ENCODE data around the gene CELF5.

Gene CELF5

DNA sequence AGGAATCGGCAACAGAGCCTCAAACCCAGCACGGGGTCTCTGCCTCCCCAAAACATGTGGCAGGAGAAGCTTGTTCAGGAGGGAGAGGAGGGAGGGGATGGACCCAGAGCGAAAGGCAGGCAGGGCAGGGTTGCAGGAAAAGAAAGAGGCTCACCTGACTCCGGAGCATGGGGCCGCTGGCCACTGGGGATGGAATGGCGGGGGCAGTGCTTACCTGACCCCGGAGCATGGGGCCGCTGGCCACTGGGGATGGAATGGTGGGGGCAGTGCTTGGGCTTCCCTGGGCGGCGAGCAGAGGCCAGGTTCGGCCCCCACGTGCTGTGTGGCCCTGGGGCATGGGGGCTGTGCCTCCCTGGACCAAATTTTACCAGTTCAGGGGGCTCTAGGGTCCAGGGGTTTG is 13.3 kb upstream of the CELF5 start:
- ChIA-PET POLR2A (no interaction called here), CTCF (interaction anchor here (0.6 to 2.7 kb wide), 7 partner anchors 14 to 1779 kb away, joined by 3 to 12 read pairs (median 3); partner anchors contain the start of gene CELF5)
- no peak for TF ChIP-seq OVOL3 (tag by site-specific recombination; IDR thresholded peaks at IDR 0.05)
- no peak for TF ChIP-seq GLI4 (tag by site-specific recombination; IDR thresholded peaks at IDR 0.05)
- no peak for TF ChIP-seq OSR2 (tag by site-specific recombination; IDR thresholded peaks at IDR 0.05)
- TF ChIP-seq, protein P1, sequence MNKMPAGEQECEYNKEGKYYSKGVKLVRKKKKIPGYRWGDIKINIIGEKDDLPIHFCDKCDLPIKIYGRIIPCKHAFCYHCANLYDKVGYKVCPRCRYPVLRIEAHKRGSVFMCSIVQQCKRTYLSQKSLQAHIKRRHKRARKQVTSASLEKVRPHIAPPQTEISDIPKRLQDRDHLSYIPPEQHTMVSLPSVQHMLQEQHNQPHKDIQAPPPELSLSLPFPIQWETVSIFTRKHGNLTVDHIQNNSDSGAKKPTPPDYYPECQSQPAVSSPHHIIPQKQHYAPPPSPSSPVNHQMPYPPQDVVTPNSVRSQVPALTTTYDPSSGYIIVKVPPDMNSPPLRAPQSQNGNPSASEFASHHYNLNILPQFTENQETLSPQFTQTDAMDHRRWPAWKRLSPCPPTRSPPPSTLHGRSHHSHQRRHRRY (tag by site-specific recombination; IDR thresholded peaks at IDR 0.05), result no peak
- TF ChIP-seq, protein P2, sequence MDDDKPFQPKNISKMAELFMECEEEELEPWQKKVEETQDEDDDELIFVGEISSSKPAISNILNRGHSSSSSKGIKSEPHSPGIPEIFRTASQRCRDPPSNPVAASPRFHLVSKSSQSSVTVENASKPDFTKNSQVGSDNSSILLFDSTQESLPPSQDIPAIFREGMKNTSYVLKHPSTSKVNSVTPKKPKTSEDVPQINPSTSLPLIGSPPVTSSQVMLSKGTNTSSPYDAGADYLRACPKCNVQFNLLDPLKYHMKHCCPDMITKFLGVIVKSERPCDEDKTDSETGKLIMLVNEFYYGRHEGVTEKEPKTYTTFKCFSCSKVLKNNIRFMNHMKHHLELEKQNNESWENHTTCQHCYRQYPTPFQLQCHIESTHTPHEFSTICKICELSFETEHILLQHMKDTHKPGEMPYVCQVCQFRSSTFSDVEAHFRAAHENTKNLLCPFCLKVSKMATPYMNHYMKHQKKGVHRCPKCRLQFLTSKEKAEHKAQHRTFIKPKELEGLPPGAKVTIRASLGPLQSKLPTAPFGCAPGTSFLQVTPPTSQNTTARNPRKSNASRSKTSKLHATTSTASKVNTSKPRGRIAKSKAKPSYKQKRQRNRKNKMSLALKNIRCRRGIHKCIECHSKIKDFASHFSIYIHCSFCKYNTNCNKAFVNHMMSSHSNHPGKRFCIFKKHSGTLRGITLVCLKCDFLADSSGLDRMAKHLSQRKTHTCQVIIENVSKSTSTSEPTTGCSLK (tag by site-specific recombination; IDR thresholded peaks at IDR 0.05), result no peak
- no peak for TF ChIP-seq ZNF571 (tag by site-specific recombination; IDR thresholded peaks at IDR 0.05)
- no peak for TF ChIP-seq ZNF76 (tag by site-specific recombination; IDR thresholded peaks at IDR 0.05; ENCODE audit: borderline replicate concordance, low read depth)
- no peak for TF ChIP-seq ZFHX2 (tag by site-specific recombination; conservative IDR thresholded peaks at IDR 0.05)
- TF ChIP-seq, protein P3, sequence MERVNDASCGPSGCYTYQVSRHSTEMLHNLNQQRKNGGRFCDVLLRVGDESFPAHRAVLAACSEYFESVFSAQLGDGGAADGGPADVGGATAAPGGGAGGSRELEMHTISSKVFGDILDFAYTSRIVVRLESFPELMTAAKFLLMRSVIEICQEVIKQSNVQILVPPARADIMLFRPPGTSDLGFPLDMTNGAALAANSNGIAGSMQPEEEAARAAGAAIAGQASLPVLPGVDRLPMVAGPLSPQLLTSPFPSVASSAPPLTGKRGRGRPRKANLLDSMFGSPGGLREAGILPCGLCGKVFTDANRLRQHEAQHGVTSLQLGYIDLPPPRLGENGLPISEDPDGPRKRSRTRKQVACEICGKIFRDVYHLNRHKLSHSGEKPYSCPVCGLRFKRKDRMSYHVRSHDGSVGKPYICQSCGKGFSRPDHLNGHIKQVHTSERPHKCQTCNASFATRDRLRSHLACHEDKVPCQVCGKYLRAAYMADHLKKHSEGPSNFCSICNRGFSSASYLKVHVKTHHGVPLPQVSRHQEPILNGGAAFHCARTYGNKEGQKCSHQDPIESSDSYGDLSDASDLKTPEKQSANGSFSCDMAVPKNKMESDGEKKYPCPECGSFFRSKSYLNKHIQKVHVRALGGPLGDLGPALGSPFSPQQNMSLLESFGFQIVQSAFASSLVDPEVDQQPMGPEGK (tag by site-specific recombination; IDR thresholded peaks at IDR 0.05), result no peak
- no peak for TF ChIP-seq ZNF223 (tag by site-specific recombination; IDR thresholded peaks at IDR 0.05)
- no peak for TF ChIP-seq SP2 (tag by site-specific recombination; IDR thresholded peaks at IDR 0.05)
- Histone ChIP-seq H3K36me3 (ENCODE audit: control insufficient read depth in 2 of 2, insufficient read depth in 1 of 2, low read length in 2 of 2) (peaks cover 7 to 33% of the 10 kb centered on the region in 2 experiments; a peak in 2 of 3 replicates), H3K4me1 (ENCODE audit: control insufficient read depth, insufficient read depth, low read length) (no peaks in the 10 kb centered on the region), H3K9me3 (ENCODE audit: control insufficient read depth, insufficient read depth, low read depth, low read length) (no peaks in the 10 kb centered on the region), H3K4me3 (ENCODE audit: low read depth, low read length) (no peak overlapping the region), H3K27ac (ENCODE audit: extremely low read depth, low read depth, low read length) (no peak overlapping the region)

DNA sequence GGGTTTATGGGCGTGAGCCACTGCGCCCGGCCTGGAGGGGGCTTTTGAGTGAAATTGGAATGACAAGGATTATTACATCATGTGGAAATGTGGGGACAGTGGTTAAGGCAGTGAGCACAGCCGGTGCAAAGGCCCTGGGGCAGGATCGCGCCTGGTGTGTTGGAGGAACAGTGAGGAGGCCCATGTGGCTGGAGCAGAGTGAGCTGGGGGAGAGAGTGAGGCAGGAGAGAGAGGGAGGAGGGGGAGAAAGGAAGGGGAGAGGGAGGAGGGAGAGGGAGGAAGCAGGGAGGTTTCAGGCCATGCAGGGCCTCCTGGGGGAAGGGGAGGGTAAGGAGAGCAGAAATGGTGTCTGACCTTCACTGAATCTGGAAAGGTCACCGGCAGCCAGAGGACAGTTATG is 11.3 kb upstream of the CELF5 start:
- CTCF ChIA-PET, result interaction anchor here (0.6 kb wide), 1 partner anchor 829 kb away, joined by 4 read pairs; no protein-coding TSS in a partner anchor
- POLR2A ChIA-PET, result no interaction called here
- no peak for TF ChIP-seq ZFP69B (tag by site-specific recombination; IDR thresholded peaks at IDR 0.05)
- TF ChIP-seq, protein P4, sequence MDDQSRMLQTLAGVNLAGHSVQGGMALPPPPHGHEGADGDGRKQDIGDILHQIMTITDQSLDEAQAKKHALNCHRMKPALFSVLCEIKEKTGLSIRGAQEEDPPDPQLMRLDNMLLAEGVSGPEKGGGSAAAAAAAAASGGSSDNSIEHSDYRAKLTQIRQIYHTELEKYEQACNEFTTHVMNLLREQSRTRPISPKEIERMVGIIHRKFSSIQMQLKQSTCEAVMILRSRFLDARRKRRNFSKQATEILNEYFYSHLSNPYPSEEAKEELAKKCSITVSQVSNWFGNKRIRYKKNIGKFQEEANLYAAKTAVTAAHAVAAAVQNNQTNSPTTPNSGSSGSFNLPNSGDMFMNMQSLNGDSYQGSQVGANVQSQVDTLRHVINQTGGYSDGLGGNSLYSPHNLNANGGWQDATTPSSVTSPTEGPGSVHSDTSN (CRISPR knock-in tag; IDR thresholded peaks at IDR 0.05), result no peak
- TF ChIP-seq ZNF366 (tag by site-specific recombination; conservative IDR thresholded peaks at IDR 0.05), result no peak
- TF ChIP-seq, protein P5, sequence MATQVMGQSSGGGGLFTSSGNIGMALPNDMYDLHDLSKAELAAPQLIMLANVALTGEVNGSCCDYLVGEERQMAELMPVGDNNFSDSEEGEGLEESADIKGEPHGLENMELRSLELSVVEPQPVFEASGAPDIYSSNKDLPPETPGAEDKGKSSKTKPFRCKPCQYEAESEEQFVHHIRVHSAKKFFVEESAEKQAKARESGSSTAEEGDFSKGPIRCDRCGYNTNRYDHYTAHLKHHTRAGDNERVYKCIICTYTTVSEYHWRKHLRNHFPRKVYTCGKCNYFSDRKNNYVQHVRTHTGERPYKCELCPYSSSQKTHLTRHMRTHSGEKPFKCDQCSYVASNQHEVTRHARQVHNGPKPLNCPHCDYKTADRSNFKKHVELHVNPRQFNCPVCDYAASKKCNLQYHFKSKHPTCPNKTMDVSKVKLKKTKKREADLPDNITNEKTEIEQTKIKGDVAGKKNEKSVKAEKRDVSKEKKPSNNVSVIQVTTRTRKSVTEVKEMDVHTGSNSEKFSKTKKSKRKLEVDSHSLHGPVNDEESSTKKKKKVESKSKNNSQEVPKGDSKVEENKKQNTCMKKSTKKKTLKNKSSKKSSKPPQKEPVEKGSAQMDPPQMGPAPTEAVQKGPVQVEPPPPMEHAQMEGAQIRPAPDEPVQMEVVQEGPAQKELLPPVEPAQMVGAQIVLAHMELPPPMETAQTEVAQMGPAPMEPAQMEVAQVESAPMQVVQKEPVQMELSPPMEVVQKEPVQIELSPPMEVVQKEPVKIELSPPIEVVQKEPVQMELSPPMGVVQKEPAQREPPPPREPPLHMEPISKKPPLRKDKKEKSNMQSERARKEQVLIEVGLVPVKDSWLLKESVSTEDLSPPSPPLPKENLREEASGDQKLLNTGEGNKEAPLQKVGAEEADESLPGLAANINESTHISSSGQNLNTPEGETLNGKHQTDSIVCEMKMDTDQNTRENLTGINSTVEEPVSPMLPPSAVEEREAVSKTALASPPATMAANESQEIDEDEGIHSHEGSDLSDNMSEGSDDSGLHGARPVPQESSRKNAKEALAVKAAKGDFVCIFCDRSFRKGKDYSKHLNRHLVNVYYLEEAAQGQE (tag by site-specific recombination; IDR thresholded peaks at IDR 0.05), result no peak
- TF ChIP-seq ZNF473 (tag by site-specific recombination; IDR thresholded peaks at IDR 0.05), result no peak
- TF ChIP-seq ZBTB10 (tag by site-specific recombination; IDR thresholded peaks at IDR 0.05), result no peak
- no peak for TF ChIP-seq ZBTB48 (tag by site-specific recombination; IDR thresholded peaks at IDR 0.05)
- TF ChIP-seq ZNF623 (tag by site-specific recombination; IDR thresholded peaks at IDR 0.05), result peak; percentile 100
- no peak for TF ChIP-seq CTCF (tag by site-specific recombination; IDR thresholded peaks at IDR 0.05)

More for the DNA sequence above, 11.3 kb upstream of the CELF5 start:
- H3K9me3 ChIP-seq (ENCODE audit: control insufficient read depth, insufficient read depth, low read depth, low read length), result no peaks in the 10 kb centered on the region
- H3K4me3 ChIP-seq (ENCODE audit: low read depth, low read length), result no peak overlapping the region
- H3K36me3 ChIP-seq (ENCODE audit: control insufficient read depth in 2 of 2, insufficient read depth in 1 of 2, low read length in 2 of 2), result peaks cover 0 to 18% of the 10 kb centered on the region in 2 experiments; a peak in 2 of 3 replicates
- no peaks in the 10 kb centered on the region for H3K4me1 ChIP-seq (ENCODE audit: control insufficient read depth, insufficient read depth, low read length)
- no peak overlapping the region for H3K27ac ChIP-seq (ENCODE audit: extremely low read depth, low read depth, low read length)
